GM12865 (cell line): Measurements from ENCODE around the gene INSR.
"Not testable (repeated sequence)": the region's sequence is repeated elsewhere in the genome, so short reads cannot be mapped to it uniquely, and the experiment has no call there.

Experiments used
- DNase-seq: peaks from one replicate; pipeline ENCODE4 v3.0.0; 2010; ENCODE audit warnings: low read depth
- H3K4me3 ChIP-seq: 2 replicates; pipeline ENCODE4 v1.5.1; 2011; ENCODE audit warnings: mild to moderate bottlenecking, low read depth, low read length, control low read depth
- TF ChIP-seq, protein P1 (sequence below): IDR thresholded peaks from 2 replicates; pipeline ENCODE4 v1.5.1; 2011; ENCODE audit warnings: low read length, control low read depth, low read depth, inconsistent platforms; ENCODE audit not compliant: insufficient read depth; ENCODE audit errors: missing control alignments

Gene INSR

DNA sequence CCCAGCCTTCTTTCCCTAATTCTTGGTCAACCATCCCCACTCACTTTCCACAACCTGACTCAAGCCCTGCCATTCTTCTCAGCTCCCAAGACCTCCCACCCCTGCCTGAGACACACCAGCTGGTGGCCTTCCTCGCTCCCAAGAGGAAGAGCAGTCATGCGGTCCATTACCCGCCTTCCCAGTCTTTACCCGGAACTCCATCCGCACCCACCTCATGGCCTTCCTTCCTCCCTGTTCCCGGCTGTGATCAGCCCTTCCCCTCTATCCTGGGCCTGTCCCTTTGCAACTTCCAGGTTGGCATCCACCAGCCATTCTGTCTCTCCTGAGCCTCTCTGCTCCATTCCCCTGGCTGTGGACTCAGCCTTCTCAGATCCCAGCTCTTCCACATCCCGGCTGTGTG lies 18.6 kb upstream of the INSR start:
- no peak for DNase-seq
- H3K4me3 ChIP-seq: no peak overlapping the region
- TF ChIP-seq, protein P1, sequence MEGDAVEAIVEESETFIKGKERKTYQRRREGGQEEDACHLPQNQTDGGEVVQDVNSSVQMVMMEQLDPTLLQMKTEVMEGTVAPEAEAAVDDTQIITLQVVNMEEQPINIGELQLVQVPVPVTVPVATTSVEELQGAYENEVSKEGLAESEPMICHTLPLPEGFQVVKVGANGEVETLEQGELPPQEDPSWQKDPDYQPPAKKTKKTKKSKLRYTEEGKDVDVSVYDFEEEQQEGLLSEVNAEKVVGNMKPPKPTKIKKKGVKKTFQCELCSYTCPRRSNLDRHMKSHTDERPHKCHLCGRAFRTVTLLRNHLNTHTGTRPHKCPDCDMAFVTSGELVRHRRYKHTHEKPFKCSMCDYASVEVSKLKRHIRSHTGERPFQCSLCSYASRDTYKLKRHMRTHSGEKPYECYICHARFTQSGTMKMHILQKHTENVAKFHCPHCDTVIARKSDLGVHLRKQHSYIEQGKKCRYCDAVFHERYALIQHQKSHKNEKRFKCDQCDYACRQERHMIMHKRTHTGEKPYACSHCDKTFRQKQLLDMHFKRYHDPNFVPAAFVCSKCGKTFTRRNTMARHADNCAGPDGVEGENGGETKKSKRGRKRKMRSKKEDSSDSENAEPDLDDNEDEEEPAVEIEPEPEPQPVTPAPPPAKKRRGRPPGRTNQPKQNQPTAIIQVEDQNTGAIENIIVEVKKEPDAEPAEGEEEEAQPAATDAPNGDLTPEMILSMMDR: no peak

DNA sequence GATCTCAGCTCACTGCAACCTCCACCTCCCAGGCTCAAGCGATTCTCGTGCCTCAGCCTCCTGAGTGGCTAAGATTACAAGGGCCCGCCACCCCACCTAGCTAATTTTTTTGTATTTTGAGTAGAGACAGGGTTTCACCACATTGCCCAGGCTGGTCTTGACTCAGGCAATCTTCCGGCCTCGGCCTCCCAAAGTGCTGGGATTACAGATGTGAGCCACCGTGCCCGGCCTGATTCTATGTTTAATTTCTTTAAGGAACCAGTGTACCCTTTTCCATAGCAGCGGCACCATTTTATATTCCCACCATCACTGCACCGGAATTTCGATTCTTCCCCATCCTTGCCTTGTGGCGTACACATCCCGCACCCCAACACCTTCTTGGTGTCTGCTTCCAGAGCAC lies 17.7 kb upstream of the INSR start:
- TF ChIP-seq, protein P1: no peak
- H3K4me3 ChIP-seq: no peak overlapping the region
- DNase-seq: no peak

GRCh38 chr19:7308327-7308726 lies 14.1 kb upstream of the INSR start:
- H3K4me3 ChIP-seq, DNase-seq: not testable (repeated sequence)

- TF ChIP-seq, protein P1: no peak
- DNase-seq: no peak
- H3K4me3 ChIP-seq: no peak overlapping the region
Observed at GRCh38 chr19:7307590-7308218, 13.5 kb upstream of the INSR start.

DNA sequence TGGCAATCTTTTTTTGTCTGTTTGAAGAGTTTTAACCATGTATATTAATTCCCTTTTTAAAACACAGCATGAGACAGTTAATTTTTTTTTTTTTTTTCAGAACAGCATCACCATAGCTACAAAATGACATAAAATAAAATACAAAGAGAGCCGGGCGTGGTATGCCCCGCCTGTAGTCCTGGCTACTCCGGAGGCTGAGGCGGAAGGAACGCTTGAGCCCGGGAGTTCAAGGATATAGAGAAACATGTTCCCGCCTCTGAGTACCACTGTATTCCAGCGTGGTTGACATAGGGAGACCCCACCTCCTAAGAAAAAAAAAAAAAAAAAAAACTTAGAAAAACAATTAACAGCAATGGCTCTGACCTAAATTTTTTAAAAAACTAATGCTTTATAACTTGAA lies 10.0 kb upstream of the INSR start:
- no peak for DNase-seq
- TF ChIP-seq, protein P1: no peak
- no peak overlapping the region for H3K4me3 ChIP-seq

- no peak overlapping the region for H3K4me3 ChIP-seq
- TF ChIP-seq, protein P1: no peak
- DNase-seq: no peak
Observed at GRCh38 chr19:7303470-7303869, 9.3 kb upstream of the INSR start.

- DNase-seq: no peak
- TF ChIP-seq, protein P1: no peak
- no peak overlapping the region for H3K4me3 ChIP-seq
Observed at GRCh38 chr19:7301525-7301924, 7.3 kb upstream of the INSR start.

DNA sequence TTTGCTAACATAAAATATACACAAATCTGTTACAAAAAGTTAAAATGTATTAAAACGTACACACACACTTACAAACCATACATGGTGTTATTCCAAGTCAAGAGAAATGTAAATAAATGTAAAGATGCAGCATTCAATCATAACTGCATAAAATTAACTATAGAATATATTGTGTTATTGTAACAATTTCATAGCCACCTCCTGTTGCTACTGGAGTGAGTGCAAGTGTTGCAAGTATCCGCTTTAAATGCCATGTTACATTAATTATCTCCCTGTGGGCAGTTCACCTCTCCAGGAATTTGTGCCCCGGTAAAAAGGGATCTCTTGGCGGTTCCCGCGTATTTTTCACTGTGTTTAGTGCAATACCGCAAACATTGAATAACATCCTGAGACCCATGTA lies 3.5 kb upstream of the INSR start:
- H3K4me3 ChIP-seq: no peak overlapping the region
- no peak for DNase-seq
- TF ChIP-seq, protein P1: no peak
